ENCODE results near the gene VAV1. TPM values are rescaled to one million over a fixed set of nuclear protein-coding genes. Genes with fewer than 3 reads are reported as not detected.

The VAV1 gene
- total RNA-seq, 1 experiment from 2014 or later, result 3.0 TPM

- ATAC-seq (no peak), DNase-seq (no peak)
- Histone ChIP-seq H3K4me2 (ENCODE audit: low read length) (no peak overlapping the region), H3K4me1 (ENCODE audit: insufficient read depth, low read length) (no peaks in the 10 kb centered on the region), H3K36me3 (ENCODE audit: low read depth, low read length) (no peaks in the 10 kb centered on the region), H3F3A (ENCODE audit: low read length, unreplicated experiment) (no peaks in the 10 kb centered on the region), H3K9ac (ENCODE audit: low read length) (no peak overlapping the region), H3K79me2 (ENCODE audit: low read length) (no peaks in the 10 kb centered on the region), H2AFZ (ENCODE audit: low read length) (no peak overlapping the region), H3K4me3 (ENCODE audit: low read length) (no peak overlapping the region), H3K27me3 (ENCODE audit: low read length) (no peaks in the 10 kb centered on the region), H3K27ac (ENCODE audit: low read length) (no peak overlapping the region), H4K20me1 (ENCODE audit: low read length) (no peaks in the 10 kb centered on the region), H3K9me3 (ENCODE audit: low read length) (no peaks in the 10 kb centered on the region), H3K9me2 (replicated peaks; ENCODE audit: low read length) (no peaks in the 10 kb centered on the region)
- TF ChIP-seq CTCF (conservative IDR thresholded peaks at IDR 0.05; ENCODE audit: low read depth, low read length), result no peak
- TF ChIP-seq EZH2 (IDR thresholded peaks at IDR 0.05; ENCODE audit: low read length, unreplicated experiment), result no peak
- no peak for TF ChIP-seq EZH2phosphoT487 (IDR thresholded peaks at IDR 0.05; ENCODE audit: borderline replicate concordance, low read length)
- no TSS peak for BruUV-seq (replicated peaks)
- intact Hi-C loops (cut with micrococcal nuclease), result no loop called here
- CTCF ChIA-PET, result no interaction called here
- POLR2A ChIA-PET (ENCODE audit: unreplicated experiment), result no interaction called here
Measured at GRCh38 chr19:6728346-6728745, 44.2 kb upstream of the VAV1 start.

GRCh38 chr19:6729573-6730152 lies 42.8 kb upstream of the VAV1 start:
- Histone ChIP-seq H3K9me2 (replicated peaks; ENCODE audit: low read length) (no peaks in the 10 kb centered on the region), H3K9me3 (ENCODE audit: low read length) (no peaks in the 10 kb centered on the region), H3K4me1 (ENCODE audit: insufficient read depth, low read length) (no peaks in the 10 kb centered on the region), H3F3A (ENCODE audit: low read length, unreplicated experiment) (no peaks in the 10 kb centered on the region), H3K27me3 (ENCODE audit: low read length) (no peaks in the 10 kb centered on the region), H4K20me1 (ENCODE audit: low read length) (no peaks in the 10 kb centered on the region), H3K4me2 (ENCODE audit: low read length) (no peak overlapping the region), H3K27ac (ENCODE audit: low read length) (no peak overlapping the region), H2AFZ (ENCODE audit: low read length) (no peak overlapping the region), H3K36me3 (ENCODE audit: low read depth, low read length) (no peaks in the 10 kb centered on the region), H3K4me3 (ENCODE audit: low read length) (no peak overlapping the region), H3K79me2 (ENCODE audit: low read length) (no peaks in the 10 kb centered on the region), H3K9ac (ENCODE audit: low read length) (no peak overlapping the region)
- POLR2A ChIA-PET (ENCODE audit: unreplicated experiment), result no interaction called here
- ATAC-seq (no peak), DNase-seq (no peak)
- intact Hi-C loops (cut with micrococcal nuclease), result no loop called here
- no peak for TF ChIP-seq EZH2phosphoT487 (IDR thresholded peaks at IDR 0.05; ENCODE audit: borderline replicate concordance, low read length)
- TF ChIP-seq CTCF (conservative IDR thresholded peaks at IDR 0.05; ENCODE audit: low read depth, low read length), result no peak
- no peak for TF ChIP-seq EZH2 (IDR thresholded peaks at IDR 0.05; ENCODE audit: low read length, unreplicated experiment)
- no TSS peak for BruUV-seq (replicated peaks)
- CTCF ChIA-PET, result no interaction called here

DNA sequence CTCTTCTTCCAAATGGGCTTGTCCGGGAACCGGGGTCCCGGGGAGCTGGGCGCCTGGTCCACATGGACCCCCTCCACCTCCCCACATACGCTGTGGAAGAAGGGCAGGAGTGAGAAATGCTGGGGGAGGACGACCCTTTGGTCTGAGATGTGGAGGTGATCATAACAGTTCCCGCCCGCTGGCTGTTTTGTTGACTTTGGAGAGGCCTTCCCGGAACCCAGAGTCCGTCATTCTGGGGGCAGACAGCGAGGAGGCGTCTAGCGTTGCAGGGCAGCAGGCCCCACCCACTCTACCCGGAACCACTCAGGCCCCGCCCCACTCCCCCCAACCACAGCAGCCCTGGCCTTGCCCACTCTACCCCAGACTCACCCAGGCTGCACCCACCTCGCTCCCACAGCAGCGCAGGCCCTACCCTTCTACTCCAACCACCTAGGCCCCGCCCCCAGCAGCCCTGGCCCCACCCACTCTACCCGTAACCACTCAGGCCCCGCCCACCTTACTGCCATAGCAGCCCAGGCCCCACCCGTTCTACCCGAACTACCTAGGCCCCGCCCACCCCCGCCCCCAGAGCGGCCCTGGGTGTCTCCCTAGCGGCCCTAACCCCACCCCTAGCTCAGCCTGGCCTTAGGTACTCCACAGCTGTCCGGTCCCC lies 42.2 kb upstream of the VAV1 start:
- POLR2A ChIA-PET (ENCODE audit: unreplicated experiment), result no interaction called here
- no peak overlapping the region for H3K9ac ChIP-seq (ENCODE audit: low read length)

More for the DNA sequence above, 42.2 kb upstream of the VAV1 start:
- Histone ChIP-seq H3K36me3 (ENCODE audit: low read depth, low read length) (no peaks in the 10 kb centered on the region), H4K20me1 (ENCODE audit: low read length) (no peaks in the 10 kb centered on the region), H3K4me2 (ENCODE audit: low read length) (no peak overlapping the region), H3K9me3 (ENCODE audit: low read length) (no peaks in the 10 kb centered on the region), H3K27me3 (ENCODE audit: low read length) (no peaks in the 10 kb centered on the region), H3F3A (ENCODE audit: low read length, unreplicated experiment) (no peaks in the 10 kb centered on the region), H3K79me2 (ENCODE audit: low read length) (0 out of 2 replicates have a peak, but pooled peaks cover 2% of the 10 kb centered on the region), H3K27ac (ENCODE audit: low read length) (no peak overlapping the region), H3K9me2 (replicated peaks; ENCODE audit: low read length) (no peaks in the 10 kb centered on the region), H3K4me1 (ENCODE audit: insufficient read depth, low read length) (no peaks in the 10 kb centered on the region), H3K4me3 (ENCODE audit: low read length) (no peak overlapping the region), H2AFZ (ENCODE audit: low read length) (no peak overlapping the region)
- peak; percentile 38; the same call in 1 of the 2 replicates for ATAC-seq
- no TSS peak for BruUV-seq (replicated peaks)
- intact Hi-C loops (cut with micrococcal nuclease), result no loop called here
- no peak for DNase-seq
- TF ChIP-seq CTCF (conservative IDR thresholded peaks at IDR 0.05; ENCODE audit: low read depth, low read length), result no peak
- no peak for TF ChIP-seq EZH2 (IDR thresholded peaks at IDR 0.05; ENCODE audit: low read length, unreplicated experiment)
- TF ChIP-seq EZH2phosphoT487 (IDR thresholded peaks at IDR 0.05; ENCODE audit: borderline replicate concordance, low read length), result no peak
- CTCF ChIA-PET, result no interaction called here
